Measurements from ENCODE around the gene HOXC5.

The HOXC5 gene

DNA sequence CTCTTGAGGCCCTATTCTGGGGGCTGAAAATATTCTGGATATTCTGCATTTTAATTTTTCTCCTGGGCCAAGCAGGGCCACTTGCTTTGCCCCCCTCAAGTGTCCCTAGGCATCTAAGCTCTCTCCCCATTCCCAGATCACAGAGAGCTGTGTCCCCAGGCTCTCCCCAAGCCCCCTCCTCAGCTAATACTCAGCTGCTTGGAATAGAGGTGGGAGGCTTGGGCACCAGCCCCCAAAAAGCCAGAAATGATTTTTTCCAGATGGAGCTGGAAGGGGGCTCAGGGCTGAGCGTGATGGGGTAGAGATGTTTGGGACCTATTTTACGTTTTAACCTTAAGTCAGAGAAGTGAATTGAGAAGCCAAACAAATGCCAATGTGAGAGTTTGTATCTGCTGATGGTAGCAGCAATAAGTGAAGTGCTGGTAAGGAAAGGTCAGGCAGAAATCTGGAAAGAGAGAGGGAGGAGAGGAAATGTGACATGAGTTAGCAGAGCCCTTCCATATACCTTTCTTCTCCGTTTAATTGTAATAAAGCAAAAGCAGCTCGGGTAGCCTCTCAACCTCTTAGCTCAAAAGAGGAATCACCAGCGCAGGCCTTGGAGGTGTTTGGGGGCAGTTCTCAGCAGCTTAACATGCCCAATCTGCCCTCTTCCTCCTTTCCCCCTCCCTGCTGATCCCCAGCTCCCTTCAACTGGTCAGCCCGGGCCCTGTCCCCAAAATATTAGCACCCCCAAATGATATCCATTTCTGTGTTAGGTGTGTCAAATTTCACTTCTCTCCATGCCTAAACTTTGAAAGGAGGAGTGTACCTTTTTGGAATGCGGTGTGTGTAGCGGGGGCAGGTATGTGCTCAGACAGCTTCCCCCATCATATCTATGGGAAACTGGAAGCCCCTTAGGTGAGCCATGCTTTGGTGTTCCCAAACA, 9.6 kb upstream of the HOXC5 start:
- no peak for DNase-seq

DNA sequence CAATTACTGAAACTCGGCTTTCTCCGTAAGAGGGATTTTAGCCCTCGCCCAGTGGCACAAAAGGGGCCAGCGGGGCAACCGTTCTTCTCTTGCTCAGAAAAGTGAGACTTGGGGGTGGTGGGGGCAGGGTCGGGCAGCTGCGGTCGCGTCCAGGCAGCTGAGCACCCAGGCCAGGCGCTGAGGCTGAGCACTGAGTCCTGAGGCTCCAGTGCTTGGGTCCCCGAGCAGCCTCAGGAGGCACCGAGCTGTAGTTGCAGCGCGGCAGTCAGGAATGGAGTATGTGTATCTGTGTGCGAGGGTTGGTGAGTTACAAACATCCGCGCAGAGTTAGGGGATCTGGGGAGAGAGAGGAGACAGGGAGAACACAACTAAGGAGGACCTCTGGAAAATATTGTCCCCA, 8.7 kb upstream of the HOXC5 start:
- no peak for DNase-seq

GRCh38 chr12:54024581-54025305, 8.1 kb upstream of the HOXC5 start:
- no peak for DNase-seq

DNA sequence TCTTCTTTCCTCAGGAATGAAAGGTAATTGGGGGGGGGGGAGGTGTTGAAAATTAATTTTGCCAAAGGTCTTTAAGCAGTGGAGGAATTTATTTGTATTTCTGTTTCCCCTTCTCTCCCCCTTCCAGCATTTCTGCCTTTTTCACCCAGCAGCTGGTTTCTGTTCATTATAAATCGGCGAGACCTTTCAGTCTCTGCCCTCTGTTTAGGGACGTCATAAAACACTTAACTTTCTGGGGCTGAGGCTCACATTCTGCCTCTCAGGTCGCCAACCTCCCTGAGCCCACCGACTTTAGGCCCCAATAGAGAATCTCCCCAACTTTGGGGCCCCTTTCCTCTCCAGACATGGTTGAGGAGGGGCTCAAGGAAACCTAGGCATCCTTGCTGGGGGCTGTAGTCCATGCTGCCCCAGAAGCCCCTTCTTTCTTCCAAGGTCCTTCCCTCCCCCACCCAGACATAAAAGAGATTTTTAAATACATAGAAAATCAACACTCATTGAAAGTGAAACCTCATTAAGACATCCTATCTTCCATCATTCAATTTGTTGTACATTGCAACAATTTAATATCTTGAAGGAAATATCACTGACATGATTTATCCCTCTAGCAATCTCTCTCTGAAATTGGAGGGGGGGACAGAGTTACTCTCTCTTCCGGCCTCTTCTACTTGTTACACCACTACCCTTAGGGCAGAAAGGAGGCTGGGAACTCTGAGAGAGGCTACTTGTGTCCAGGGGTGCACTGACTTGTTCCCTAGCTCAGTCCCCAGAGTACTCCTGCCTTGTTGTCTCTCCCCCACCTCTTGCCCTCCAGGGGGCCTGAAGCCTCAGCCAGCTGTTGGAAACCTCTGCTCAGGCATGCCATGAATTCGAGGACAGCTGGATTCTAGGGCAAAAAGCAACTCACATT, 7.1 kb upstream of the HOXC5 start:
- no peak for DNase-seq

- no peak for DNase-seq
Measured at GRCh38 chr12:54026640-54027441, 6.0 kb upstream of the HOXC5 start.

DNA sequence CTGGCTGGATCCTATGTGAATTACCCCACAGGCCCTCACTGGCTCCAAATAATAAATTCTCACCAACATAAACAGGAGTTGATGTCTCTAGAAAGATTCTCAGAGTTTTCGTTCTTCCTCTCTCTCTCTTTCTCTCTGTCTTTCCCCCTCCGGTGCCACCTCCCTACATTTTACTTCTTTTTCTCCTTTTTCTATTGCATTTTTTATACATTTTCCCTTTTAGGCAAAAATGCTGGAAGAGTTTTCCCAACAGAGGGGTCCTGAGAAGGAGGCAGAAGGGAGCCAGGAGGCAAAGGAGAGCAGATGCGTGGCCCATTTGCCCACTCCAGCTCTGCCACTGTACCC, 5.4 kb upstream of the HOXC5 start:
- no peak for DNase-seq

- no peak for DNase-seq
Measured at GRCh38 chr12:54028314-54029201, 4.3 kb upstream of the HOXC5 start, which contains the start of gene HOXC6. HOXC6 (plus strand) TSS chr12:54028440; CDS start chr12:54028522, 82 bp downstream.

GRCh38 chr12:54029529-54030441, 3.1 kb upstream of the HOXC5 start:
- DNase-seq = no peak

DNA sequence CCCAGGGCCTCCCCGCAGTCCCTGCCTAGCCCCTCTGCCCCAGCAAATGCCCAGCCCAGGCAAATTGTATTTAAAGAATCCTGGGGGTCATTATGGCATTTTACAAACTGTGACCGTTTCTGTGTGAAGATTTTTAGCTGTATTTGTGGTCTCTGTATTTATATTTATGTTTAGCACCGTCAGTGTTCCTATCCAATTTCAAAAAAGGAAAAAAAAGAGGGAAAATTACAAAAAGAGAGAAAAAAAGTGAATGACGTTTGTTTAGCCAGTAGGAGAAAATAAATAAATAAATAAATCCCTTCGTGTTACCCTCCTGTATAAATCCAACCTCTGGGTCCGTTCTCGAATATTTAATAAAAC, 2.4 kb upstream of the HOXC5 start:
- DNase-seq = no peak

GRCh38 chr12:54030889-54031471, 1.9 kb upstream of the HOXC5 start:
- DNase-seq = no peak

- DNase-seq = no peak
Measured at GRCh38 chr12:54031480-54031879, 1.4 kb upstream of the HOXC5 start.

DNA sequence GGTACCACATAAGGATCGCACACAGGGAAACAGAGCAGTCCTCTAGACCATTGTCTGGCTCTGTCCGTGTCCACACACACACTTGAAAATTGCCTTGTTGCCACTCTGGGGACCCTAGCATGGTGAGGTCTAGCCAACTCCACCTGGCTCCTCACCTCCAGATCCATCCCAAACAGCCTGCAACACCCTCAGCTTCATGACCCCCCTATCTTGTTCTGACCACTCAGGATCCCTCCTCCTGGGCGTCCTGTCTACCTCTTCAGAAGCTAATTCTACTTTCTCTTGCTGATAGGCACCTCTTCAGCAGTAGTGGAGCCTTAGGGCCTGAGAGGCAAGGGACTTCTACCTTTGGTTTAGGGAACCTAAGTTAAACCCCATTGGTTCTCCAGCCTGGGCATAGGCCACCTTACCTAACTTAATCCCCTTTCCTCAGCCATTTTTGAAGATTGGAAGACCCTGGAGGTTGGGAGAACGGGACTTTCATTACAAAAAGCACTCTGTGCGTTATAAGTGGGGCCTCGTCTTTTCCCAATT, 697 bp upstream of the HOXC5 start:
- no peak for DNase-seq

DNA sequence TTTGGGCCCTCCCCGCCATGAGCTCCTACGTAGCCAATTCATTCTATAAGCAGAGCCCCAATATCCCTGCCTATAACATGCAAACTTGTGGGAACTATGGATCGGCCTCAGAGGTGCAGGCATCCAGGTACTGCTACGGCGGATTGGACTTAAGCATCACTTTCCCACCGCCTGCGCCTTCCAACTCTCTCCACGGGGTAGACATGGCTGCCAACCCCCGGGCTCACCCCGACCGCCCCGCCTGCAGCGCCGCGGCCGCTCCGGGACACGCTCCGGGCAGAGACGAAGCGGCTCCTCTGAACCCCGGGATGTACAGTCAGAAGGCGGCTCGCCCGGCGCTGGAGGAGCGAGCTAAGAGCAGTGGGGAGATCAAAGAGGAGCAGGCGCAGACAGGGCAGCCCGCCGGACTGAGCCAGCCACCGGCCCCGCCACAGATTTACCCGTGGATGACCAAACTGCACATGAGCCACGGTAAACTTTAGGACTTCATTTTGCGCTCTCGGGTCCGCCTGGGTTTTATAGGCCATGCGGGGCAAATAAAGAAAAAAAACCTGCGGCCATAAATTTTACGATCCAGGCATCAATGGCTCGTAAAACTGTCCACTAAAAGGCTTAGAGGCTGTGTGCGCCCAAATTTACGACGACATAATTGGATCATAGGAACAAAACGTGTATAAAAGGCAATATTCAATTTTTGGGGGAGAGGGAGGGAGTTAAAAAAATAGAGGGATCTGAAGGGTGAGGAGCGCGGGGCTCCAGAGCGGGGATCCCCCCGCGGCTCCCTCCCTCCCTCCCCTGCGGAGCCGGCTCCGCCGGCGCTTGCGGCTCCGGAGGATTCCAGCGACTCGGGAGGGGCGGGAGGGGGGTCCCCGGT, 493 bp downstream of the HOXC5 start:
- DNase-seq = peak; percentile 63

DNA sequence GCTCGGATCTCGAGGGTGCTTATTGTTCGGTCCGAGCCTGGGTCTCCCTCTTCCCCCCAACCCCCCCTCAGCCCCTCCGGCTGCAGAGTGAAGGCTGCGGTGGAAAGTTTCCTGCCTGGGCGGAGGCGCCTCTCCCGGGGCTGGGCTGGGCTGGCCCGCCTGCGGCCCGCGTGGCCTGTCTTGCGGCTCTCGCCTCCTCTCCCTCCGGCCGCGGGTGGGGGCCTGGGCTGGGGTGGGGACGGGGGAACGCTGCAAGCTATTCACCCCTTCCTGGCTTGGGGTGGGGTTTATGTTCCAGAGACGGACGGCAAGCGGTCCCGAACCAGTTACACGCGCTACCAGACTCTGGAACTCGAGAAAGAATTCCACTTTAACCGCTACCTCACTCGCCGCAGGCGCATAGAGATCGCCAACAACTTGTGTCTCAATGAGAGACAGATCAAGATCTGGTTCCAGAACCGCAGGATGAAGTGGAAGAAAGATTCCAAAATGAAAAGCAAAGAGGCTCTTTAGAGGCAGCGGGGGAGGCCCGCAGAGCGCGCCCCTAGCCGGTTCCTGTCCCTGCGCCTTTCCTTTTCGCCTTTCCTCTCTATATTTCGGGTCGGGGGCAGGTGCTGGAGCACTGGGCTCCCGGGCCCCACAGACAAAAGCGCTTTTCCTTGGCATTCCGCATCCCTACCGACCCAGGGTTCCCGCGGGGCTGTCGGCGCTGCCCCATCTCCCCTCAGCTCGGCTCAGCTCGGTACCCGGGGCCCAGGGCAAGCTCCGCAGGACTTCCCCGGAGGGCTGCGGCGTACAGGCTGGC, 1.3 kb downstream of the HOXC5 start:
- DNase-seq = no peak

DNA sequence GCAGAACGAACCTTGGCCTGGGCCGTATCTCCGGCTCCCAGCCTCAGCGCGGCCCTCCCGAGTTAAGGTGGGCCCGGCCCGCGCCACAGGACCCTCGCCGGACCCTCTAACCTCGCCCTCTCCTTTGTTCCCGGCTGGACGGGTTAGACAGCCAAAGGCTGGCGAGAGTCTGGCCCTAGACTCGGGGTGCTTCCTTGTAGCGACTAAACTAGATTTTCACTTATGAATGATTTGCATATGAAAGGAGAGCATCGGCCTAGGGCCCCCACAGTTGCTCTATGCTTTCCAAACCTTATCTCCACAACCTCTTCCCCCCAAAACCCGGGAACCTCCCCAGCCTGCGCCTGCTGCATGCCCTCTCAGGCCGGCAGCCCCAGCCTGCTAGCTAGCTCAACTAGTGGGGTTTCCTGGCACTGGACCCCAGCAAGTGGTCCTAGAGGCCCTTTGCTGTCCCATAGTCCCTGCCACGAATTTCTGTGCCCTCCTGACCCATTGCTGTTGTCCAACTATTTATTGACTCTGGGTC, 2.0 kb downstream of the HOXC5 start:
- DNase-seq = no peak

DNA sequence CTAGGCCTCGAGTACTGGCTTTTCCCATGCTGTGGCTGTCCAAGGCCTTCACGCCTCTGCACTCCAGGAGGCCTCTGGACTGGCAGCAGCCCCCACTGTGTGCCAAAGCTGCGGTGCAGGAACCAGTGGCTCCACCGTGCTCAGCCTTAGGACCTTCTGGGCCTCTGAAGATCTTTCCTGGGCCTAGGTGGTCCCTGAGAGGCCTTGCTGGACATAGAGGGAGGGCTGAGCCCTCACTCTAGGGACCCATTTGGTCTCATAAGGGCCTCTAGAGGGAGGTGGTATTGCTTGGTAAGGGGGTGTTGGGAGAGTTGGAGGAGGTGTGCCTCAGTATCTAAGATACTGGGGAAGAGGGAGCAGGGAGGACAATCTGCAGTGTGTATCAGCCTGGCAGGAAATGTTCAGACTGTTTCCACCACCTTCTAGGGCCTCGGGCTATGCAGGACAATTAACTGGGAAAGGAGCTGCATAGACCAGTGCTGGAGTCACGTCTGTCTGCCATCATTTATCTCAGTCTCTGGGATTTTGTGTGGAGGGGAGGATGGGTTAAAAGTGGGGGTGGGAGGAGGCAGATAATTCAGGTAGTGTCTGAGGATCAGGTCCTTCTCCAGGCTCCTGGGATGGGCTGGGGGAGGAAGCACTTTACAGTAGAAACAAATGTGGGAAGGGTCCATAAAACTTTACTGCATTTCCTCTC, 2.9 kb downstream of the HOXC5 start:
- no peak for DNase-seq

Data from EL (cell line).